HG02970 (cell line): ENCODE data around the gene DIAPH1.

Experiments used
- ATAC-seq: cut with Tn5 transposase; IDR thresholded peaks from one replicate; pipeline ENCODE4 v1.9.1; 2021; ENCODE audit warnings: mild to moderate bottlenecking, moderate library complexity, moderate number of reproducible peaks; ENCODE audit not compliant: unreplicated experiment, low FRiP score

Gene DIAPH1

GRCh38 chr5:141523991-141524390 is 94.8 kb downstream of the DIAPH1 start:
- ATAC-seq: no peak

- ATAC-seq: no peak
Observed at GRCh38 chr5:141522301-141522700, 96.5 kb downstream of the DIAPH1 start.

GRCh38 chr5:141521244-141521781 is 97.5 kb downstream of the DIAPH1 start:
- ATAC-seq: no peak

- no peak for ATAC-seq
Observed at GRCh38 chr5:141519605-141520565, 98.9 kb downstream of the DIAPH1 start.

- no peak for ATAC-seq
Observed at GRCh38 chr5:141518618-141519015, 100.2 kb downstream of the DIAPH1 start.

GRCh38 chr5:141517880-141518617 is 100.8 kb downstream of the DIAPH1 start:
- no peak for ATAC-seq

GRCh38 chr5:141517312-141517711 is 101.5 kb downstream of the DIAPH1 start:
- no peak for ATAC-seq

- no peak for ATAC-seq
Observed at GRCh38 chr5:141516672-141517025, 102.2 kb downstream of the DIAPH1 start.

GRCh38 chr5:141515946-141516671 is 102.7 kb downstream of the DIAPH1 start:
- ATAC-seq: no peak

GRCh38 chr5:141515141-141515540 is 103.7 kb downstream of the DIAPH1 start:
- no peak for ATAC-seq

GRCh38 chr5:141514330-141515133 is 104.3 kb downstream of the DIAPH1 start:
- no peak for ATAC-seq

- ATAC-seq: no peak
Observed at GRCh38 chr5:141513627-141514329, 105.0 kb downstream of the DIAPH1 start.

GRCh38 chr5:141512911-141513626 is 105.7 kb downstream of the DIAPH1 start:
- no peak for ATAC-seq

GRCh38 chr5:141512390-141512910 is 106.3 kb downstream of the DIAPH1 start:
- ATAC-seq: no peak

- no peak for ATAC-seq
Observed at GRCh38 chr5:141511771-141512325, 107.0 kb downstream of the DIAPH1 start.

GRCh38 chr5:141510850-141511601 is 107.8 kb downstream of the DIAPH1 start:
- no peak for ATAC-seq

- ATAC-seq: no peak
Observed at GRCh38 chr5:141510160-141510559, 108.6 kb downstream of the DIAPH1 start.
